DOHH2 (cell line): ENCODE measurements around the gene PSMD14.

Source experiments
- H3F3A ChIP-seq: fragments of 200-600 bp; sonication (generic), shearing (Covaris generic); 2 replicates; pipeline ENCODE4 v1.6.0; 2016; ENCODE audit warnings: antibody characterized with exemption, mild to moderate bottlenecking; ENCODE audit not compliant: control insufficient read depth, insufficient read depth
- H3K27ac ChIP-seq: fragments of 200-600 bp; sonication (generic); 2 replicates; pipeline ENCODE4 v1.5.1; 2014; ENCODE audit warnings: low read depth, mild to moderate bottlenecking, low read length, moderate library complexity
- H3K27me3 ChIP-seq: fragments of 200-600 bp; sonication (generic); 2 replicates; pipeline ENCODE4 v1.6.1; 2014; ENCODE audit warnings: mild to moderate bottlenecking, low read length, mixed read lengths; ENCODE audit not compliant: control insufficient read depth
- H3K36me3 ChIP-seq: fragments of 200-600 bp; sonication (generic); 2 replicates; pipeline ENCODE4 v1.6.1; 2014; ENCODE audit warnings: mild to moderate bottlenecking, low read length, moderate library complexity, mixed read lengths; ENCODE audit not compliant: control insufficient read depth
- H3K4me1 ChIP-seq: fragments of 200-600 bp; sonication (generic); 2 replicates; pipeline ENCODE4 v1.6.1; 2014; ENCODE audit warnings: mild to moderate bottlenecking, low read length, mixed read lengths; ENCODE audit not compliant: control insufficient read depth
- H3K4me2 ChIP-seq: fragments of 200-600 bp; sonication (generic); 2 replicates; pipeline ENCODE4 v1.6.0; 2014; ENCODE audit warnings: mild to moderate bottlenecking, low read length, moderate library complexity
- H3K4me3 ChIP-seq: fragments of 200-600 bp; sonication (generic); 2 replicates; pipeline ENCODE4 v1.5.1; 2014; ENCODE audit warnings: mild to moderate bottlenecking, low read length, mixed read lengths
- H3K79me2 ChIP-seq: fragments of 200-600 bp; sonication (generic); 2 replicates; pipeline ENCODE4 v1.6.1; 2014; ENCODE audit warnings: mild to moderate bottlenecking, low read length, mixed read lengths; ENCODE audit not compliant: control insufficient read depth
- H3K9me2 ChIP-seq: fragments of 200-600 bp; sonication (generic); replicated peaks from 2 replicates; pipeline ENCODE4 v1.6.1; 2014; ENCODE audit warnings: mild to moderate bottlenecking, low read length, mixed read lengths; ENCODE audit not compliant: control insufficient read depth
- H3K9me3 ChIP-seq: fragments of 200-600 bp; sonication (generic); 2 replicates; pipeline ENCODE4 v1.6.1; 2014; ENCODE audit warnings: antibody characterized with exemption, low read length, mixed read lengths; ENCODE audit not compliant: control insufficient read depth, insufficient read depth
- H4K20me1 ChIP-seq: fragments of 200-600 bp; sonication (generic); 2 replicates; pipeline ENCODE4 v1.6.0; 2014; ENCODE audit warnings: low read depth, mild to moderate bottlenecking, antibody characterized with exemption, low read length, moderate library complexity; ENCODE audit not compliant: control insufficient read depth, insufficient read depth
- CTCF ChIP-seq: fragments of 200-600 bp; sonication (generic); IDR thresholded peaks from one replicate; pipeline ENCODE4 v1.5.1; 2014; ENCODE audit warnings: antibody characterized with exemption, mild to moderate bottlenecking, low read depth, low read length; ENCODE audit not compliant: poor library complexity, severe bottlenecking
- EZH2phosphoT487 ChIP-seq: fragments of 200-600 bp; sonication (generic); IDR thresholded peaks from 2 replicates; pipeline ENCODE4 v1.6.1; 2017; ENCODE audit warnings: borderline replicate concordance, mild to moderate bottlenecking, antibody characterized with exemption, low read length, moderate library complexity, mixed read lengths

PSMD14 gene

GRCh38 chr2:161283926-161284325 is 24.3 kb upstream of the PSMD14 start:
- Histone ChIP-seq H3F3A (no peaks in the 10 kb centered on the region), H3K9me2 (no peaks in the 10 kb centered on the region), H3K79me2 (no peaks in the 10 kb centered on the region), H3K4me1 (peaks cover 6% of the 10 kb centered on the region; the same call in 1 of the 2 replicates), H4K20me1 (no peaks in the 10 kb centered on the region), H3K36me3 (no peaks in the 10 kb centered on the region), H3K27me3 (no peaks in the 10 kb centered on the region), H3K4me3 (no peak overlapping the region), H3K4me2 (no peak overlapping the region), H3K9me3 (no peaks in the 10 kb centered on the region), H3K27ac (no peak overlapping the region)
- TF ChIP-seq CTCF (no peak), EZH2phosphoT487 (no peak)

GRCh38 chr2:161303535-161304050 is 4.6 kb upstream of the PSMD14 start:
- Histone ChIP-seq H3K27me3 (no peaks in the 10 kb centered on the region), H3K4me1 (peaks cover 9% of the 10 kb centered on the region), H3K9me2 (no peaks in the 10 kb centered on the region), H3K9me3 (peaks cover 11% of the 10 kb centered on the region; the same call in 1 of the 2 replicates), H3K4me2 (no peak overlapping the region), H3K36me3 (peaks cover under 1% of the 10 kb centered on the region; the same call in 1 of the 2 replicates), H4K20me1 (no peaks in the 10 kb centered on the region), H3K27ac (no peak overlapping the region), H3K4me3 (no peak overlapping the region), H3F3A (no peaks in the 10 kb centered on the region), H3K79me2 (peaks cover 11% of the 10 kb centered on the region)
- TF ChIP-seq CTCF (no peak), EZH2phosphoT487 (no peak)

- no peak overlapping the region for H3K27ac ChIP-seq
- no peaks in the 10 kb centered on the region for H3K27me3 ChIP-seq
- peaks cover 45% of the 10 kb centered on the region for H3K79me2 ChIP-seq
- peaks cover 17% of the 10 kb centered on the region for H3K36me3 ChIP-seq
- H3K9me2 ChIP-seq, result no peaks in the 10 kb centered on the region
- H3K4me1 ChIP-seq, result peaks cover 25% of the 10 kb centered on the region
- no peak overlapping the region for H3K4me3 ChIP-seq
- H3K9me3 ChIP-seq, result peaks cover 11% of the 10 kb centered on the region; the same call in 1 of the 2 replicates
- no peaks in the 10 kb centered on the region for H3F3A ChIP-seq
- no peak for TF ChIP-seq CTCF
- TF ChIP-seq EZH2phosphoT487, result no peak
- H4K20me1 ChIP-seq, result no peaks in the 10 kb centered on the region; the same call in 1 of the 2 replicates
- H3K4me2 ChIP-seq, result no peak overlapping the region; the same call in 1 of the 2 replicates
Measured at GRCh38 chr2:161306919-161307318, 1.3 kb upstream of the PSMD14 start.
